Panc1 (cell line): ENCODE data around the gene NUDT4. TPM values are rescaled to one million over a fixed set of nuclear protein-coding genes. Genes with fewer than 3 reads are reported as not detected.
A peak's percentile ranks its signal among the peaks of the same experiment; 100 is the strongest.
"Not testable (repeated sequence)": the region's sequence is repeated elsewhere in the genome, so short reads cannot be mapped to it uniquely, and the experiment has no call there.

Experiments
- ATAC-seq: fragments of 200-7000 bp; cut with Tn5 transposase; 2 replicates; pipeline ENCODE4 v1.9.1; 2020; ENCODE audit warnings: mild to moderate bottlenecking, moderate library complexity
- BruUV-seq: library from RNA; stranded (reverse); fragments of 400-500 nt; replicated peaks from 2 replicates; lab custom pipeline; 2021; lab: Mats Ljungman, UMichigan
- CTCF ChIA-PET: fragments of 300-600 bp; sonication (Branson Sonifier 250); formaldehyde crosslinking; loops from one replicate; lab custom pipeline; 2022; ENCODE audit warnings: antibody characterized with exemption; lab: Charles Lee
- POLR2A ChIA-PET: fragments of 300-600 bp; sonication (Branson Sonifier 250); formaldehyde crosslinking; loops from one replicate; lab custom pipeline; 2022; ENCODE audit warnings: antibody characterized with exemption; lab: Charles Lee
- DNase-seq: peaks from one replicate; pipeline ENCODE4 v3.0.0-alpha.2; 2010; ENCODE audit warnings: low read depth, low spot score
- H3K27ac ChIP-seq: 2 replicates; pipeline ENCODE4 v1.5.1; 2011; ENCODE audit warnings: mild to moderate bottlenecking, low read length, inconsistent platforms
- H3K27me3 ChIP-seq: fragments of 200-500 bp; sonication (Bioruptor generic); 2 replicates; pipeline ENCODE4 v1.6.0; 2014; ENCODE audit warnings: low read length, inconsistent platforms; ENCODE audit not compliant: control insufficient read depth, insufficient read depth
- H3K36me3 ChIP-seq: fragments of 200-500 bp; sonication (Bioruptor generic); 2 replicates; pipeline ENCODE4 v1.5.1; 2014; ENCODE audit warnings: inconsistent platforms, mild to moderate bottlenecking, low read length, moderate library complexity; ENCODE audit not compliant: control insufficient read depth, insufficient read depth
- H3K4me1 ChIP-seq: 2 replicates; pipeline ENCODE4 v1.5.1; 2011; ENCODE audit warnings: inconsistent platforms, mild to moderate bottlenecking, low read length, moderate library complexity; ENCODE audit not compliant: control insufficient read depth, insufficient read depth
- H3K4me3 ChIP-seq, 2 experiments: 2 replicates each; pipeline ENCODE4 v1.5.1; 2011 to 2012; ENCODE audit warnings: low read depth in 2 of 2, low read length in 2 of 2, mild to moderate bottlenecking in 2 of 2, inconsistent platforms in 1 of 2, moderate library complexity in 1 of 2
- H3K9me3 ChIP-seq: fragments of 200-500 bp; sonication (Bioruptor generic); 2 replicates; pipeline ENCODE4 v1.5.1; 2014; ENCODE audit warnings: low read depth, mild to moderate bottlenecking, inconsistent platforms, low read length, moderate library complexity; ENCODE audit not compliant: control insufficient read depth, insufficient read depth
- CTCF ChIP-seq: fragments of 450-650 bp; IDR thresholded peaks from 2 replicates; pipeline ENCODE4 v1.5.1; 2017; ENCODE audit warnings: mild to moderate bottlenecking
- POLR2AphosphoS5 ChIP-seq: IDR thresholded peaks from 2 replicates; pipeline ENCODE4 v1.6.1; 2012; ENCODE audit warnings: mild to moderate bottlenecking, low read depth, low read length, moderate library complexity
- REST ChIP-seq, 2 experiments: IDR thresholded peaks; 2 replicates each; pipeline ENCODE4 v1.6.1; 2011 to 2012; ENCODE audit warnings: low read depth in 2 of 2, control low read depth in 1 of 2, low read length in 1 of 2, mild to moderate bottlenecking in 1 of 2, moderate library complexity in 1 of 2; ENCODE audit not compliant: insufficient read depth in 1 of 2
- SIN3A ChIP-seq: IDR thresholded peaks from 2 replicates; pipeline ENCODE4 v1.6.1; 2012; ENCODE audit warnings: low read depth, mild to moderate bottlenecking, low read length, moderate library complexity, borderline replicate concordance; ENCODE audit not compliant: insufficient read depth
- TCF7L2 ChIP-seq: IDR thresholded peaks from 2 replicates; pipeline ENCODE4 v1.6.1; 2011; ENCODE audit warnings: mild to moderate bottlenecking, low read depth, low read length, inconsistent platforms
- in situ Hi-C: cut with HindIII; loops from 2 replicates; pipeline ENCODE4 v1.10.0; 2016; ENCODE audit warnings: low sequenced_read_pairs, low pct_unique_long_range_greater_than_20kb
- intact Hi-C: fragments of 100-400 bp; cut with micrococcal nuclease; formaldehyde crosslinking; loops from one replicate; pipeline ENCODE4 v1.10.0; 2022; ENCODE audit not compliant: unreplicated experiment
- total RNA-seq: library from RNA; stranded (reverse); gene quantifications from one replicate; pipeline ENCODE4 v1.2.1, GENCODE V29; 2021; ENCODE audit not compliant: unreplicated experiment

NUDT4 gene
- total RNA-seq, 1 experiment from 2014 or later = 45.7 TPM

- H3K4me3 ChIP-seq = no peak overlapping the region
- no peak overlapping the region for H3K27ac ChIP-seq
- ChIA-PET CTCF (no interaction called here), POLR2A (no interaction called here)
- DNase-seq (no peak), ATAC-seq (no peak)
- in situ Hi-C loops (no loop called here), intact Hi-C loops (no loop called here)
- peaks cover 9% of the 10 kb centered on the region; the same call in 1 of the 2 replicates for H3K36me3 ChIP-seq
- TF ChIP-seq REST (IDR thresholded peaks at IDR 0.05; ENCODE audit: insufficient read depth in 1 of 2, low read depth in 2 of 2, low read length in 1 of 2) (no peak), TCF7L2 (no peak), SIN3A (no peak), POLR2AphosphoS5 (no peak), CTCF (no peak)
- no peaks in the 10 kb centered on the region for H3K27me3 ChIP-seq
- BruUV-seq = no TSS peak
- no peaks in the 10 kb centered on the region for H3K9me3 ChIP-seq
- peaks cover 2% of the 10 kb centered on the region; the same call in 1 of the 2 replicates for H3K4me1 ChIP-seq
These were observed 31.1 kb downstream of the NUDT4 start for GRCh38 chr12:93408813-93409212.

- H3K27me3 ChIP-seq, intact Hi-C loops, CTCF ChIA-PET, H3K9me3 ChIP-seq, in situ Hi-C loops, H3K36me3 ChIP-seq, DNase-seq, POLR2A ChIA-PET, H3K27ac ChIP-seq, ATAC-seq, H3K4me3 ChIP-seq, H3K4me1 ChIP-seq: not testable (repeated sequence)
- BruUV-seq = TSS peak; percentile 61
These were observed 31.8 kb downstream of the NUDT4 start for GRCh38 chr12:93409343-93410187.

GRCh38 chr12:93411060-93411459, 33.3 kb downstream of the NUDT4 start:
- ATAC-seq, in situ Hi-C loops, H3K27ac ChIP-seq, DNase-seq, H3K4me3 ChIP-seq, intact Hi-C loops, H3K27me3 ChIP-seq, H3K4me1 ChIP-seq, H3K9me3 ChIP-seq, BruUV-seq, H3K36me3 ChIP-seq: not testable (repeated sequence)
- POLR2A ChIA-PET = interaction anchor here (0.7 kb wide), 1 partner anchor 13 kb away, joined by 3 read pairs; no protein-coding TSS in a partner anchor
- CTCF ChIA-PET = interaction anchor here (0.8 to 1.0 kb wide), 2 partner anchors 9 to 14 kb away, joined by 3 to 4 read pairs; no protein-coding TSS in a partner anchor

GRCh38 chr12:93412396-93412795, 34.7 kb downstream of the NUDT4 start:
- BruUV-seq, H3K4me1 ChIP-seq, H3K27ac ChIP-seq, H3K27me3 ChIP-seq, intact Hi-C loops, H3K9me3 ChIP-seq, H3K4me3 ChIP-seq, ATAC-seq, H3K36me3 ChIP-seq, POLR2A ChIA-PET, in situ Hi-C loops, CTCF ChIA-PET, DNase-seq: not testable (repeated sequence)
